Measurements from ENCODE around the gene GPX1. TPM values are rescaled to one million over a fixed set of nuclear protein-coding genes. Genes with fewer than 3 reads are reported as not detected.
"Not testable (repeated sequence)": the region's sequence is repeated elsewhere in the genome, so short reads cannot be mapped to it uniquely, and the experiment has no call there.

GPX1 gene
- polyA plus RNA-seq, 3 donors: 1,287 to 2,105 (median 1,394) TPM

- H3K9me3 Mint-ChIP-seq: peaks cover 0 to 4% (median 0%) of the 10 kb centered on the region in 7 donors
- peak overlapping the region; percentile 62 for H3K4me2 ChIP-seq (replicated peaks; ENCODE audit: extremely low read depth, low read length, poor library complexity, severe bottlenecking)
- peak overlapping the region; percentile 99 to 100 (median 99) for H3K27ac Mint-ChIP-seq
- peak overlapping the region; percentile 94 to 97 for H3K27ac ChIP-seq (ENCODE audit: low read depth in 1 of 2, low read length in 2 of 2)
- no peaks in the 10 kb centered on the region for H3K9me3 ChIP-seq (replicated peaks in 1 of 2; ENCODE audit: control insufficient read depth in 1 of 2, insufficient read depth in 1 of 2, low read length in 2 of 2)
- DNase-seq: peak; percentile 78 to 92 (median 83)
- H3K27me3 Mint-ChIP-seq (ENCODE audit: low read depth in 3 of 3): peaks cover 2 to 5% (median 2%) of the 10 kb centered on the region in 3 donors
- peaks cover 86% of the 10 kb centered on the region for H3K4me1 Mint-ChIP-seq
- H3K9ac ChIP-seq (ENCODE audit: insufficient read depth, low read length, poor library complexity, severe bottlenecking): peak overlapping the region; percentile 70
- H3K27me3 ChIP-seq (ENCODE audit: control insufficient read depth in 2 of 2, insufficient read depth in 2 of 2, low read length in 2 of 2): no peaks in the 10 kb centered on the region
- peaks cover 17 to 19% of the 10 kb centered on the region in 2 donors for H3K36me3 Mint-ChIP-seq
- H4K20me1 ChIP-seq (ENCODE audit: insufficient read depth, low read length): peaks cover 12% of the 10 kb centered on the region
- WGBS (ENCODE audit: insufficient coverage): no CpG with 5 or more reads among the region's 1 CpG
- H3K36me3 ChIP-seq (replicated peaks in 1 of 2; ENCODE audit: control insufficient read depth in 1 of 2, insufficient read depth in 2 of 2, low read length in 2 of 2): peaks cover 7 to 13% of the 10 kb centered on the region in 2 donors
- H3K79me2 ChIP-seq (ENCODE audit: insufficient read depth, low read length): peaks cover 50% of the 10 kb centered on the region
- H3K4me3 ChIP-seq (replicated peaks in 1 of 3; ENCODE audit: low read depth in 2 of 3, low read length in 3 of 3): peak overlapping the region in 2 of 3 experiments; percentile 10 to 53
- intact Hi-C loops (cut with micrococcal nuclease): no loop called here
- H3K4me1 ChIP-seq (ENCODE audit: control insufficient read depth in 1 of 2, insufficient read depth in 2 of 2, low read length in 2 of 2): peaks cover 95 to 99% of the 10 kb centered on the region in 2 donors
- no peak overlapping the region for H2AFZ ChIP-seq (ENCODE audit: insufficient read depth, low read depth, low read length, poor library complexity, severe bottlenecking)
- no peak for TF ChIP-seq CTCF (IDR thresholded peaks at IDR 0.05)
- H3K4me3 Mint-ChIP-seq: peak overlapping the region; percentile 73 to 85
These were observed 6.6 kb downstream of the GPX1 start for GRCh38 chr3:49351521-49352011.

DNA sequence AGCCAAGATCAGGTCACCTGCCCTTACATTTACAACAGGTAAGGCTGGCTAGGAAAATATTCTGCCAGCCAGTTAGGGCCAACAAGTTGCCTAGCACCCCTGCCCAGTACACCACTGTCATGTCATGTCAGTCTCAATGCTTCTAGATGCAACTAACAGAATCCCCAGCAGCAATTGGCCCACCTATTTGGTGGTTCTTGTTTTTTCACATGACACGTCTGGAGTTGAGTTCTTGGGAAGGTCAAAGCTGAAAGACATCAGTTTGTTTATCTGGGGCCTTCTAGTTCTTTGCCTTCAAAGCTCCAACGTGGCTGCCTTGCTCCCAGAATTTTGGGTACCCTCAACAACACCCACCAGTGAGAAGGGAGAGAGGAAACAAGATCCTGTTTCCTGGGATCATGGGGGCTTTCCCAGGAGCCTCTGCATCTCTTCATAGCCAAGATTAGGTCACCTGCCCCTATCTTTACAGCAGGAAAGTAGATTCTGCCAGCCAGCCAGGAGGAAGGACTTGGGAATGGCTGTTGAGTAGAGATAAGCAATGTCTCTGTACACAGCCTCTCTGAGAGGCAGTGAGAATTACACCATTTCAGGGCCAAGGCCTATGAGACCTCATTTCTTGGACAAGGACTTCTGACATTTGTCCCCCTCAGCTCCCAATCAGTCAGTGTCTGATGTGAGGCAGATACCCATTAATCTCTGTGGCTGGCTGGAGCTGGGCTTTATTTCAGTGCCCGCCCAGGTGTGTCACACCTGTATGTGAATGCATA is 8.6 kb downstream of the GPX1 start:
- Histone ChIP-seq H3K27ac (ENCODE audit: low read depth in 1 of 2, low read length in 2 of 2) (peak overlapping the region in 1 of 2 donors; percentile 97), H3K79me2 (ENCODE audit: insufficient read depth, low read length) (peaks cover 30% of the 10 kb centered on the region), H3K9me3 (replicated peaks in 1 of 2; ENCODE audit: control insufficient read depth in 1 of 2, insufficient read depth in 1 of 2, low read length in 2 of 2) (no peaks in the 10 kb centered on the region), H3K9ac (ENCODE audit: insufficient read depth, low read length, poor library complexity, severe bottlenecking) (no peak overlapping the region), H3K4me1 (ENCODE audit: control insufficient read depth in 1 of 2, insufficient read depth in 2 of 2, low read length in 2 of 2) (peaks cover 94 to 96% of the 10 kb centered on the region in 2 donors), H4K20me1 (ENCODE audit: insufficient read depth, low read length) (peaks cover under 1% of the 10 kb centered on the region), H3K4me3 (replicated peaks in 1 of 3; ENCODE audit: low read depth in 2 of 3, low read length in 3 of 3) (no peak overlapping the region), H2AFZ (ENCODE audit: insufficient read depth, low read depth, low read length, poor library complexity, severe bottlenecking) (no peak overlapping the region), H3K4me2 (replicated peaks; ENCODE audit: extremely low read depth, low read length, poor library complexity, severe bottlenecking) (no peak overlapping the region), H3K27me3 (ENCODE audit: control insufficient read depth in 2 of 2, insufficient read depth in 2 of 2, low read length in 2 of 2) (no peaks in the 10 kb centered on the region), H3K36me3 (replicated peaks in 1 of 2; ENCODE audit: control insufficient read depth in 1 of 2, insufficient read depth in 2 of 2, low read length in 2 of 2) (no peaks in the 10 kb centered on the region)
- no peak overlapping the region for H3K4me3 Mint-ChIP-seq
- peaks cover 86% of the 10 kb centered on the region for H3K4me1 Mint-ChIP-seq
- H3K36me3 Mint-ChIP-seq: peaks cover 0 to 5% of the 10 kb centered on the region in 2 donors
- H3K27me3 Mint-ChIP-seq (ENCODE audit: low read depth in 3 of 3): peaks cover 2 to 6% (median 2%) of the 10 kb centered on the region in 3 donors
- H3K27ac Mint-ChIP-seq: peak overlapping the region; percentile 99 to 100 (median 99)
- DNase-seq: no peak
- intact Hi-C loops (cut with micrococcal nuclease): no loop called here
- H3K9me3 Mint-ChIP-seq: peaks cover 0 to 4% (median 0%) of the 10 kb centered on the region in 7 donors
- 100% methylated on average over 1 of the region's 3 CpGs for WGBS (ENCODE audit: insufficient coverage)
- TF ChIP-seq CTCF (IDR thresholded peaks at IDR 0.05): no peak

GRCh38 chr3:49348361-49348760 is 9.8 kb downstream of the GPX1 start:
- Mint-ChIP-seq H3K27ac (peak overlapping the region in 6 of 7 donors; percentile 99 to 100 (median 100)), H3K4me1 (peaks cover 85% of the 10 kb centered on the region)
- H3K9me3 ChIP-seq (replicated peaks in 1 of 2; ENCODE audit: control insufficient read depth in 1 of 2, insufficient read depth in 1 of 2, low read length in 2 of 2); H4K20me1 ChIP-seq (ENCODE audit: insufficient read depth, low read length); H3K27me3 Mint-ChIP-seq (ENCODE audit: low read depth in 3 of 3); H3K9me3 Mint-ChIP-seq; H3K4me3 Mint-ChIP-seq; H3K27me3 ChIP-seq (ENCODE audit: control insufficient read depth in 2 of 2, insufficient read depth in 2 of 2, low read length in 2 of 2); H2AFZ ChIP-seq (ENCODE audit: insufficient read depth, low read depth, low read length, poor library complexity, severe bottlenecking); H3K36me3 Mint-ChIP-seq; H3K36me3 ChIP-seq (replicated peaks in 1 of 2; ENCODE audit: control insufficient read depth in 1 of 2, insufficient read depth in 2 of 2, low read length in 2 of 2); H3K4me3 ChIP-seq (replicated peaks in 1 of 3; ENCODE audit: low read depth in 2 of 3, low read length in 3 of 3); H3K9ac ChIP-seq (ENCODE audit: insufficient read depth, low read length, poor library complexity, severe bottlenecking); DNase-seq; H3K4me2 ChIP-seq (replicated peaks; ENCODE audit: extremely low read depth, low read length, poor library complexity, severe bottlenecking); intact Hi-C loops (cut with micrococcal nuclease): not testable (repeated sequence)
- Histone ChIP-seq H3K27ac (ENCODE audit: low read depth in 1 of 2, low read length in 2 of 2) (peak overlapping the region; percentile 97 to 98), H3K4me1 (ENCODE audit: control insufficient read depth in 1 of 2, insufficient read depth in 2 of 2, low read length in 2 of 2) (peaks cover 96 to 97% of the 10 kb centered on the region in 2 donors), H3K79me2 (ENCODE audit: insufficient read depth, low read length) (peaks cover 29% of the 10 kb centered on the region)
- whole genome bisulfite sequencing (ENCODE audit: insufficient coverage): 100% methylated on average over 1 of the region's 12 CpGs

Data from CD14-positive monocyte (primary cell).